SK-N-SH treated with all-trans-retinoic acid at 6 μM for 48 hours (cell line): Measurements from ENCODE around the gene TOP1.
A peak's percentile ranks its signal among the peaks of the same experiment; 100 is the strongest.

Experiments
- ATAC-seq: fragments of 200-7000 bp; cut with Tn5 transposase; 3 replicates; pipeline ENCODE4 v1.9.1; 2020; ENCODE audit warnings: mild to moderate bottlenecking, moderate library complexity
- ARNTL ChIP-seq: fragments of 450-650 bp; formaldehyde crosslinking; IDR thresholded peaks from 2 replicates; pipeline ENCODE4 v1.5.0; 2020; ENCODE audit warnings: low read depth, mild to moderate bottlenecking, moderate library complexity, borderline replicate concordance
- BACH2 ChIP-seq: fragments of 250-450 bp; sonication (Bioruptor Pico); IDR thresholded peaks from 2 replicates; pipeline ENCODE4 v1.9.0; 2021; ENCODE audit warnings: mild to moderate bottlenecking, borderline replicate concordance
- CSDC2 ChIP-seq: fragments of 250-450 bp; sonication (Bioruptor Pico); IDR thresholded peaks from 2 replicates; pipeline ENCODE4 v1.5.0; 2020; ENCODE audit warnings: mild to moderate bottlenecking, moderate library complexity
- CSRNP3 ChIP-seq: fragments of 250-450 bp; sonication (Bioruptor Pico); IDR thresholded peaks from 2 replicates; pipeline ENCODE4 v1.5.1; 2021; ENCODE audit warnings: mild to moderate bottlenecking, moderate library complexity
- ESRRG ChIP-seq: fragments of 250-450 bp; sonication (Bioruptor Pico); IDR thresholded peaks from 2 replicates; pipeline ENCODE4 v1.6.1; 2021; ENCODE audit warnings: mild to moderate bottlenecking
- ISL1 ChIP-seq: fragments of 250-450 bp; sonication (Bioruptor Pico); IDR thresholded peaks from 2 replicates; pipeline ENCODE4 v2.1.2; 2022; ENCODE audit warnings: mild to moderate bottlenecking, moderate library complexity
- PATZ1 ChIP-seq: fragments of 250-450 bp; sonication (Bioruptor Pico); IDR thresholded peaks from 2 replicates; pipeline ENCODE4 v1.8.0; 2020; ENCODE audit warnings: mild to moderate bottlenecking, moderate library complexity, borderline replicate concordance
- POU6F1 ChIP-seq: fragments of 250-450 bp; sonication (Bioruptor Pico); IDR thresholded peaks from 2 replicates; pipeline ENCODE4 v1.8.0; 2021; ENCODE audit warnings: low read depth, mild to moderate bottlenecking, moderate library complexity, borderline replicate concordance
- RARB ChIP-seq: fragments of 250-450 bp; sonication (Bioruptor Pico); IDR thresholded peaks from 2 replicates; pipeline ENCODE4 v1.8.0; 2021; ENCODE audit warnings: mild to moderate bottlenecking, moderate library complexity
- SNAI2 ChIP-seq: fragments of 250-450 bp; sonication (Bioruptor Pico); IDR thresholded peaks from 2 replicates; pipeline ENCODE4 v1.5.0; 2020; ENCODE audit warnings: mild to moderate bottlenecking, moderate library complexity
- TCF4 ChIP-seq: fragments of 250-450 bp; sonication (Bioruptor Pico); IDR thresholded peaks from 2 replicates; pipeline ENCODE4 v1.8.0; 2021; ENCODE audit warnings: mild to moderate bottlenecking, moderate library complexity, borderline replicate concordance
- TOX ChIP-seq: fragments of 250-450 bp; sonication (Bioruptor Pico); IDR thresholded peaks from 2 replicates; pipeline ENCODE4 v1.8.0; 2021; ENCODE audit warnings: mild to moderate bottlenecking, moderate library complexity, borderline replicate concordance
- TSHZ2 ChIP-seq: fragments of 250-450 bp; sonication (Bioruptor Pico); IDR thresholded peaks from 2 replicates; pipeline ENCODE4 v1.5.0; 2020; ENCODE audit warnings: mild to moderate bottlenecking, moderate library complexity
- ZC3H10 ChIP-seq: fragments of 250-450 bp; sonication (Bioruptor Pico); IDR thresholded peaks from 2 replicates; pipeline ENCODE4 v1.5.1; 2021; ENCODE audit warnings: mild to moderate bottlenecking, moderate library complexity
- ZFP30 ChIP-seq: fragments of 450-650 bp; formaldehyde crosslinking; IDR thresholded peaks from 2 replicates; pipeline ENCODE4 v1.5.0; 2022; ENCODE audit warnings: mild to moderate bottlenecking, moderate library complexity
- ZNF565 ChIP-seq: fragments of 450-650 bp; formaldehyde crosslinking; conservative IDR thresholded peaks from 2 replicates; pipeline ENCODE4 v1.5.0; 2020; ENCODE audit warnings: low read depth, mild to moderate bottlenecking, moderate library complexity
- ZNF70 ChIP-seq: fragments of 450-650 bp; formaldehyde crosslinking; IDR thresholded peaks from 2 replicates; pipeline ENCODE4 v1.5.0; 2020; ENCODE audit warnings: mild to moderate bottlenecking, moderate library complexity
- ZNF8 ChIP-seq: fragments of 450-650 bp; formaldehyde crosslinking; IDR thresholded peaks from 2 replicates; pipeline ENCODE4 v1.5.0; 2020; ENCODE audit warnings: mild to moderate bottlenecking, moderate library complexity
- TF ChIP-seq, protein P1 (sequence below): fragments of 250-450 bp; sonication (Bioruptor Pico); IDR thresholded peaks from 2 replicates; pipeline ENCODE4 v1.5.1; 2020; ENCODE audit warnings: low read depth, mild to moderate bottlenecking, moderate library complexity

Gene TOP1

GRCh38 chr20:41137614-41138474 lies 109.2 kb downstream of the TOP1 start:
- peak; percentile 10 for ATAC-seq
- TF ChIP-seq ZFP30 (CRISPR knock-in tag) (0 out of 2 replicates have a peak, but pooled peaks have one; percentile 7), SNAI2 (CRISPR knock-in tag) (no peak), PATZ1 (CRISPR knock-in tag) (peak; percentile 94)

DNA sequence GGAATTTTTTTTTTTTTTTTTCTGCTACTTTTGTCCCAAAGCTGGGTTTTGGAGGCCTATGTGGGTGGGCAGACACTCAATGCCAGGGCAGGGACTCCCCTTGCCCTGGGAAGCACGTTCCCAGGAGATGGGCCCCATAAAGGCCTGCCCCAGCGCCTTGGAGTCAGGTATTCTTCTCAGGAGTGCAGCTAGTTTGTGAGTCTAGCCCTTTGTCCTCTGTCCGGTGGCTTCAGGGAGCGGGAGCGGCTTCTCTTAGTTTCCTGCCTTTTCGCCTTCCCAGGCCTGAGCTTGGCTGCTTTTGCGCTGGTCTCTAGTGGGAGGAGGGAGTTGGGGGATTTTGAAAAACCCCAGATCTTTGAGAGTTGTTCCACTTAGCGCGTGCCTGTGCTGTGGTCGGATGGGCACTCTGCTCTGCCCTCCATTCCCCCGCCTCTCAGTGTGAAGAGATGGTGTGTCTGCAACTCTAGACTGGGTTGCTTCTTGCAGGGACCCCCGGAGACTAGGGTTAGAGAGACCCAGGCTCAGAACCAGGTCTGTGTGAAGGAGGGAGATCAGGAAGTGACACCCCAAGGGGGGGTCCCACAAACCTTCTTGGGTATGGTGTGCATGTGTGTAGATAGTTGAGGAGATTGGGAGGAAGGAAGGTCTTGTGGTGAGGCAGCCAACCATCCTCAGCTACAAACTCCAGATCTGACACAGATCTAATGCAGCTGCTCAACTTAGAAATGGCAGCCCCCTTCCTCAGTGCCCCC lies 110.0 kb downstream of the TOP1 start:
- peak; percentile 5 for ATAC-seq
- TF ChIP-seq TSHZ2 (CRISPR knock-in tag) (no peak), ISL1 (CRISPR knock-in tag) (no peak), PATZ1 (CRISPR knock-in tag) (no peak), CSRNP3 (CRISPR knock-in tag) (no peak), TCF4 (CRISPR knock-in tag) (no peak), ZNF70 (CRISPR knock-in tag) (no peak), TOX (CRISPR knock-in tag) (no peak), CSDC2 (CRISPR knock-in tag) (no peak), ZNF8 (no peak), RARB (CRISPR knock-in tag) (no peak), ZFP30 (CRISPR knock-in tag) (no peak), SNAI2 (CRISPR knock-in tag) (no peak), BACH2 (CRISPR knock-in tag) (no peak), ZC3H10 (no peak), ESRRG (CRISPR knock-in tag) (no peak), POU6F1 (no peak), ZNF565 (CRISPR knock-in tag) (no peak), ARNTL (CRISPR knock-in tag) (no peak)
- TF ChIP-seq, protein P1, sequence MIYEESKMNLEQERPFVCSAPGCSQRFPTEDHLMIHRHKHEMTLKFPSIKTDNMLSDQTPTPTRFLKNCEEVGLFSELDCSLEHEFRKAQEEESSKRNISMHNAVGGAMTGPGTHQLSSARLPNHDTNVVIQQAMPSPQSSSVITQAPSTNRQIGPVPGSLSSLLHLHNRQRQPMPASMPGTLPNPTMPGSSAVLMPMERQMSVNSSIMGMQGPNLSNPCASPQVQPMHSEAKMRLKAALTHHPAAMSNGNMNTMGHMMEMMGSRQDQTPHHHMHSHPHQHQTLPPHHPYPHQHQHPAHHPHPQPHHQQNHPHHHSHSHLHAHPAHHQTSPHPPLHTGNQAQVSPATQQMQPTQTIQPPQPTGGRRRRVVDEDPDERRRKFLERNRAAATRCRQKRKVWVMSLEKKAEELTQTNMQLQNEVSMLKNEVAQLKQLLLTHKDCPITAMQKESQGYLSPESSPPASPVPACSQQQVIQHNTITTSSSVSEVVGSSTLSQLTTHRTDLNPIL (CRISPR knock-in tag), result no peak
